Hepatocyte (in vitro differentiated cells): ENCODE measurements around the gene RADIL. TPM values are rescaled to one million over a fixed set of nuclear protein-coding genes. Genes with fewer than 3 reads are reported as not detected.
A peak's percentile ranks its signal among the peaks of the same experiment; 100 is the strongest.

Experiments
- DNase-seq: peaks from one replicate; pipeline ENCODE4 v3.0.0-alpha.2; 2016; ENCODE audit warnings: low spot score
- H2AFZ ChIP-seq: fragments of 200-600 bp; sonication (generic); 2 replicates; pipeline ENCODE4 v1.6.0; 2016; ENCODE audit warnings: antibody characterized with exemption, mild to moderate bottlenecking
- H3K27ac ChIP-seq: fragments of 200-600 bp; sonication (generic); 2 replicates; pipeline ENCODE4 v1.5.1; 2016; ENCODE audit warnings: mild to moderate bottlenecking
- H3K27me3 ChIP-seq: fragments of 200-600 bp; sonication (generic); 2 replicates; pipeline ENCODE4 v1.6.1; 2016
- H3K36me3 ChIP-seq: fragments of 200-600 bp; sonication (generic); replicated peaks from 2 replicates; pipeline ENCODE4 v1.5.1; 2016; ENCODE audit warnings: low read depth; ENCODE audit not compliant: insufficient read depth
- H3K4me1 ChIP-seq: fragments of 200-600 bp; sonication (generic); 2 replicates; pipeline ENCODE4 v1.5.1; 2016; ENCODE audit warnings: mild to moderate bottlenecking, moderate library complexity; ENCODE audit not compliant: insufficient read depth
- H3K4me2 ChIP-seq: fragments of 200-600 bp; sonication (generic); 2 replicates; pipeline ENCODE4 v1.6.0; 2016
- H3K4me3 ChIP-seq: fragments of 200-600 bp; sonication (generic); 2 replicates; pipeline ENCODE4 v1.5.1; 2016; ENCODE audit warnings: mild to moderate bottlenecking
- H3K79me2 ChIP-seq: fragments of 200-600 bp; sonication (generic); 2 replicates; pipeline ENCODE4 v1.6.0; 2017; ENCODE audit warnings: mild to moderate bottlenecking
- H3K9me2 ChIP-seq: fragments of 200-600 bp; sonication (generic); replicated peaks from 2 replicates; pipeline ENCODE4 v1.6.0; 2017; ENCODE audit warnings: mild to moderate bottlenecking; ENCODE audit not compliant: insufficient read depth
- H3K9me3 ChIP-seq: fragments of 200-600 bp; sonication (generic); 2 replicates; pipeline ENCODE4 v1.5.1; 2016; ENCODE audit warnings: low read depth, mild to moderate bottlenecking
- H4K20me1 ChIP-seq: fragments of 200-600 bp; sonication (generic); 2 replicates; pipeline ENCODE4 v1.6.0; 2016; ENCODE audit warnings: mild to moderate bottlenecking; ENCODE audit not compliant: insufficient read depth, poor library complexity, severe bottlenecking
- EZH2 ChIP-seq: fragments of 200-600 bp; sonication (generic); IDR thresholded peaks from 2 replicates; pipeline ENCODE4 v1.6.1; 2016; ENCODE audit warnings: antibody characterized with exemption, mild to moderate bottlenecking, borderline replicate concordance
- EZH2phosphoT487 ChIP-seq: fragments of 200-600 bp; sonication (generic); IDR thresholded peaks from one replicate; pipeline ENCODE4 v1.6.1; 2018; ENCODE audit warnings: antibody characterized with exemption, mild to moderate bottlenecking, low read depth, moderate library complexity; ENCODE audit not compliant: unreplicated experiment, severe bottlenecking
- WGBS: methylation state at CpG from one replicate; pipeline ENCODE4 v1.1.6; 2016; ENCODE audit warnings: low lambda C conversion rate; ENCODE audit errors: missing lambda C conversion rate; 5-methylcytosine and 5-hydroxymethylcytosine counted together
- polyA plus RNA-seq: library from polyadenylated mRNA; unstranded; fragments of >200 nt; fragmentation: Nextera tagmentation; extraction: Ambion mirVana; gene quantifications from 2 replicates; pipeline ENCODE4 v1.2.1, GENCODE V29; 2016
- total RNA-seq: library from RNA; depleted of rRNA; stranded (reverse); fragments of >200 nt; gene quantifications from 2 replicates; pipeline ENCODE4 v1.2.3, GENCODE V29; 2014
- TF ChIP-seq, protein P1 (sequence below): fragments of 200-600 bp; sonication (generic); IDR thresholded peaks from 2 replicates; pipeline ENCODE4 v1.5.1; 2016; ENCODE audit warnings: antibody characterized with exemption, mild to moderate bottlenecking; ENCODE audit not compliant: poor library complexity

The RADIL gene, protein sequence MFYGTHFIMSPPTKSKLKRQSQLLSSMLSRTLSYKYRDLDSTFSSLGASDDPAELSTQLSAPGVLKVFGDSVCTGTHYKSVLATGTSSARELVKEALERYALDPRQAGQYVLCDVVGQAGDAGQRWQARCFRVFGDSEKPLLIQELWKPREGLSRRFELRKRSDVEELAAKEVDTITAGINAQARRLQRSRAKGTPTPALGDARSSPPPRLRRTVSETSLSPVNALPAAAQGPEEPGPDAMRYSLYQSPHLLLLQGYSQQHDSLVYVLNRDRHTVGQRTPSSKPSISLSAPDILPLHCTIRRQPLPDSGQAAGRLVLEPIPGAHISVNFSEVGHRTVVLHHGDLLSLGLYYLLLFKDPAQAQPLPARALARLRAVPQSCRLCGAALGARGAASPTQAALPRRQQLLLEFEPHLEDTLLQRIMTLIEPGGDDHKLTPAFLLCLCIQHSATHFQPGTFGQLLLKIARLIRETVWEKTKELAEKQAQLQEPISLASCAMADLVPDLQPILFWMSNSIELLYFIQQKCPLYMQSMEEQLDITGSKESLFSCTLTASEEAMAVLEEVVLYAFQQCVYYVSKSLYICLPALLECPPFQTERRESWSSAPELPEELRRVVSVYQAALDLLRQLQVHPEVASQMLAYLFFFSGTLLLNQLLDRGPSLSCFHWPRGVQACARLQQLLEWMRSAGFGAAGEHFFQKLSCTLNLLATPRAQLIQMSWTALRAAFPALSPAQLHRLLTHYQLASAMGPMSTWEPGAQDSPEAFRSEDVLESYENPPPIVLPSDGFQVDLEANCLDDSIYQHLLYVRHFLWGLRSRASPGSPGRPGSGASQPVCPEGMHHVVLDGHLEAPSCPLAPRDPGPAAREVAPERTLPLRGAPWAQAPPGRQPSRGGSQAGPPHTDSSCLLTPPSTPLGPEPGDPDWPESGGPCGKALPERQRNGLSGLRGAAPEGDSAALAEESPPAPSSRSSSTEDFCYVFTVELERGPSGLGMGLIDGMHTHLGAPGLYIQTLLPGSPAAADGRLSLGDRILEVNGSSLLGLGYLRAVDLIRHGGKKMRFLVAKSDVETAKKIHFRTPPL
- total RNA-seq (0.60 and 0.64 TPM in 2 replicates), polyA plus RNA-seq (0.53 and 1.2 TPM in 2 replicates)

DNA sequence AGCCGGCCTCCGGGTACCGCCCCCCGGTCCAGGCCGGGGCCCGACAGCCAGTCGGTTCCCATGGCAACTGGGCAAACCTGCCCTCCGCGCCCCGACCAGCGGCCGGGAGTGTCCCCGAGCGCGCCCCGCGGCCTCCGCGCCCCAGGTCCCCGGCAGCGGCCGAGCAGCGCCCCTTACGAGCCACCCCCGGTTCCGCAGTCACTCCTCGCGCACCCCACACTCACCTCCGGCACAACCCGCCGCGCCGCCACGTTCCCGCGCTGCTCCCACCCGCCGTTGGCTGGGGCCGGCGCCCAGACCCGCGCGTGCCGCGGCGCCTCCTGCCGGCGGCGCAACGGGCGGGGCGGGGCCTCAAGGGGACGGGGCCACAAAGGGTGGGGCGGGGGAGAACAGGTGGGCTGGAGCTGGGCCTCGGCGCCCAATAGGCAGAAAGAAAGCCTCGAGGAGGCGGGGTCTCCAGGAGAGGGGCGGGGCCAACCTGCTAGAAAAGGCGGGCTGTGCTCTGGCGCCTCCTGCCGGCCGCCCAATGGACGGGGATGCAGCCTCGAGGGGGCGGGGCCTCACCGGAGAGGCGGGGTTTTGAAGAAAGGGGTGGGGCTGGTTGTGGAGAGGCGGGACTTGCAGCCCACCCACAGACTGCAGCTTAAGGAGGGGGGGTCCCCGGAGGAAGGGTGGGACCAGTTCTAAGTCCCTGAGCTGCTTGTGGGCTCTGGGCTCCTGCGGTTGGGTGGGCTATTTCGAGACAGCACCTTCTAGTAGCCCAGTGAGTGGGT lies at the start of gene RADIL:
TSS of gene RADIL (minus strand) at position 345 of the 773 bp plus-strand sequence. CDS start 5,577 bp downstream, outside the sequence.
- TF ChIP-seq EZH2phosphoT487, result no peak
- no peak for TF ChIP-seq EZH2
- TF ChIP-seq, protein P1, sequence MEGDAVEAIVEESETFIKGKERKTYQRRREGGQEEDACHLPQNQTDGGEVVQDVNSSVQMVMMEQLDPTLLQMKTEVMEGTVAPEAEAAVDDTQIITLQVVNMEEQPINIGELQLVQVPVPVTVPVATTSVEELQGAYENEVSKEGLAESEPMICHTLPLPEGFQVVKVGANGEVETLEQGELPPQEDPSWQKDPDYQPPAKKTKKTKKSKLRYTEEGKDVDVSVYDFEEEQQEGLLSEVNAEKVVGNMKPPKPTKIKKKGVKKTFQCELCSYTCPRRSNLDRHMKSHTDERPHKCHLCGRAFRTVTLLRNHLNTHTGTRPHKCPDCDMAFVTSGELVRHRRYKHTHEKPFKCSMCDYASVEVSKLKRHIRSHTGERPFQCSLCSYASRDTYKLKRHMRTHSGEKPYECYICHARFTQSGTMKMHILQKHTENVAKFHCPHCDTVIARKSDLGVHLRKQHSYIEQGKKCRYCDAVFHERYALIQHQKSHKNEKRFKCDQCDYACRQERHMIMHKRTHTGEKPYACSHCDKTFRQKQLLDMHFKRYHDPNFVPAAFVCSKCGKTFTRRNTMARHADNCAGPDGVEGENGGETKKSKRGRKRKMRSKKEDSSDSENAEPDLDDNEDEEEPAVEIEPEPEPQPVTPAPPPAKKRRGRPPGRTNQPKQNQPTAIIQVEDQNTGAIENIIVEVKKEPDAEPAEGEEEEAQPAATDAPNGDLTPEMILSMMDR, result peak; percentile 82
- H3K4me2 ChIP-seq, result peak within 1 kb of the TSS; percentile 95
- no peaks in the 10 kb centered on the region for H3K4me1 ChIP-seq
- 16% methylated on average over 10 of the region's 72 CpGs for WGBS
- H3K9me3 ChIP-seq, result no peaks in the 10 kb centered on the region
- H3K9me2 ChIP-seq, result no peaks in the 10 kb centered on the region
- H2AFZ ChIP-seq, result peak within 1 kb of the TSS; percentile 63
- no peaks in the 10 kb centered on the region for H3K79me2 ChIP-seq
- no peaks in the 10 kb centered on the region for H4K20me1 ChIP-seq
- DNase-seq, result peak; percentile 92
- H3K36me3 ChIP-seq, result no peaks in the 10 kb centered on the region
- H3K4me3 ChIP-seq, result peak within 1 kb of the TSS; percentile 45
- peak within 1 kb of the TSS; percentile 57 for H3K27ac ChIP-seq
- H3K27me3 ChIP-seq, result peaks cover 7% of the 10 kb centered on the region

DNA sequence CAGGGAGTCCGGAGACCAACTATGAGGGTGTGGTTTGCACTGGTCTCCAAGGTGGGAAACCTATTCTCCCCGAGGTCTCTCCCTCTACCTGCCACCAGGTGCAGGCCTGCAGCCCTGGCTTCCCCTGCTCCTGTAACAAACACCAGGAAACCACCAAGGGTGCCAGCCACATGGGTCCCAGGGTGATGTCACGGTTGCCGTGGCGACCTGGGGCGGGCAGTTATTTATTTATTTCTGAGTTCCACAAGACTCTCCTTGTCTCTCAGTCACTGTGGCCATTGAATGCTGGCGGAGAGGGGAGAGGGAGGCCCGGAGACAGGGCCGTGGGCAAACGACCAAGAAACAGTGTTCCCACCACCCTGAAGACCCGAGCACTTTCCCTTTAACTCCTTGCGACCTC lies 48.4 kb upstream of the RADIL start:
- DNase-seq, result peak; percentile 28
- WGBS, result 69% methylated on average over 12 of the region's 12 CpGs
- H3K27ac ChIP-seq, result no peak overlapping the region
- no peaks in the 10 kb centered on the region for H3K27me3 ChIP-seq
- no peaks in the 10 kb centered on the region for H4K20me1 ChIP-seq
- H2AFZ ChIP-seq, result no peak overlapping the region
- TF ChIP-seq EZH2phosphoT487, result no peak
- no peak overlapping the region for H3K4me3 ChIP-seq
- H3K36me3 ChIP-seq, result no peaks in the 10 kb centered on the region
- H3K4me1 ChIP-seq, result no peaks in the 10 kb centered on the region
- H3K9me2 ChIP-seq, result no peaks in the 10 kb centered on the region
- no peaks in the 10 kb centered on the region for H3K79me2 ChIP-seq
- no peak overlapping the region for H3K4me2 ChIP-seq
- no peaks in the 10 kb centered on the region for H3K9me3 ChIP-seq

DNA sequence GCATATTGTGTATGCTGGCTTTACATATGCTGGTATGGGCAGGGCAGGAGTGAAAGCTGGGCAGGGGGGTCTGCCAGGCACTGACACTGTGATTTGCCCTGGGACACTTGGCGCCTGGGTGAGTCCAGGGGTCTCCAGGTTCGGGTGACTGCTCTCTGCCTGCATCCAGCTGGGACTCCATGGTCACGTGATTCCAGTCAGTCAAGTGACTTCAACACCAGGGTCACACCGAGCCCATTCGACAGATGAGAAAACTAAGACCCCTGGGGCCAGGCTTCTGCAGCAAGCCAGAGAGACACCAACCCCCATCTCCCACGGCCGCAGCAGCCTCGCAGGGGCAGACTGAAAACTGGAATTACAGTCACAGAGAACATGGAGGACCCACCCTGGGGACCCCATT lies 45.5 kb upstream of the RADIL start:
- Histone ChIP-seq H3K4me2 (no peak overlapping the region), H3K9me3 (no peaks in the 10 kb centered on the region), H3K27me3 (no peaks in the 10 kb centered on the region), H3K79me2 (no peaks in the 10 kb centered on the region), H2AFZ (no peak overlapping the region), H3K27ac (no peak overlapping the region), H3K4me3 (no peak overlapping the region), H3K4me1 (no peaks in the 10 kb centered on the region), H3K9me2 (no peaks in the 10 kb centered on the region), H3K36me3 (no peaks in the 10 kb centered on the region), H4K20me1 (no peaks in the 10 kb centered on the region)
- 86% methylated on average over 8 of the region's 8 CpGs for WGBS
- TF ChIP-seq EZH2phosphoT487 (no peak), EZH2 (no peak)
- TF ChIP-seq, protein P1, result no peak
- no peak for DNase-seq
